Immature natural killer cell (primary cell): ENCODE results near the gene STAC3. TPM values are rescaled to one million over a fixed set of nuclear protein-coding genes. Genes with fewer than 3 reads are reported as not detected.
A peak's percentile ranks its signal among the peaks of the same experiment; 100 is the strongest.

Experiments
- DNase-seq, 3 donors: peaks; one replicate each; pipeline ENCODE4 v3.0.0; 2022; ENCODE audit warnings: mixed read lengths in 1 of 3
- H3K27ac Mint-ChIP-seq, 6 donors: one replicate each; pipeline ENCODE4 v1.8.0; 2020; ENCODE audit warnings: mixed read lengths in 6 of 6, mild to moderate bottlenecking in 5 of 6, inconsistent platforms in 4 of 6, moderate library complexity in 3 of 6
- H3K27me3 Mint-ChIP-seq, 3 donors: one replicate each; pipeline ENCODE4 v1.8.0; 2020 to 2021; ENCODE audit warnings: low read depth in 3 of 3, mild to moderate bottlenecking in 3 of 3, mixed read lengths in 3 of 3, moderate library complexity in 3 of 3, inconsistent platforms in 1 of 3
- H3K36me3 Mint-ChIP-seq, 3 donors: one replicate each; pipeline ENCODE4 v1.8.0; 2020; ENCODE audit warnings: mixed read lengths in 3 of 3, inconsistent platforms in 2 of 3, mild to moderate bottlenecking in 2 of 3
- H3K4me1 Mint-ChIP-seq, 2 donors: one replicate each; pipeline ENCODE4 v1.8.0; 2020; ENCODE audit warnings: inconsistent platforms in 2 of 2, mild to moderate bottlenecking in 2 of 2, mixed read lengths in 2 of 2, moderate library complexity in 1 of 2
- H3K4me3 Mint-ChIP-seq, 5 donors: one replicate each; pipeline ENCODE4 v1.8.0; 2020; ENCODE audit warnings: mild to moderate bottlenecking in 5 of 5, mixed read lengths in 5 of 5, inconsistent platforms in 3 of 5, moderate library complexity in 3 of 5
- H3K9me3 Mint-ChIP-seq, 6 donors: one replicate each; pipeline ENCODE4 v1.8.0; 2020; ENCODE audit warnings: mild to moderate bottlenecking in 6 of 6, mixed read lengths in 6 of 6, inconsistent platforms in 4 of 6, moderate library complexity in 3 of 6
- polyA plus RNA-seq, 3 donors: library from polyadenylated mRNA; unstranded; fragments of 300-500 nt; fragmentation: Illumina TruSeq; gene quantifications; one replicate each; pipeline ENCODE4 v1.2.3, GENCODE V29; 2021

The STAC3 gene
- polyA plus RNA-seq, 3 donors from 2014 or later, result not detected

DNA sequence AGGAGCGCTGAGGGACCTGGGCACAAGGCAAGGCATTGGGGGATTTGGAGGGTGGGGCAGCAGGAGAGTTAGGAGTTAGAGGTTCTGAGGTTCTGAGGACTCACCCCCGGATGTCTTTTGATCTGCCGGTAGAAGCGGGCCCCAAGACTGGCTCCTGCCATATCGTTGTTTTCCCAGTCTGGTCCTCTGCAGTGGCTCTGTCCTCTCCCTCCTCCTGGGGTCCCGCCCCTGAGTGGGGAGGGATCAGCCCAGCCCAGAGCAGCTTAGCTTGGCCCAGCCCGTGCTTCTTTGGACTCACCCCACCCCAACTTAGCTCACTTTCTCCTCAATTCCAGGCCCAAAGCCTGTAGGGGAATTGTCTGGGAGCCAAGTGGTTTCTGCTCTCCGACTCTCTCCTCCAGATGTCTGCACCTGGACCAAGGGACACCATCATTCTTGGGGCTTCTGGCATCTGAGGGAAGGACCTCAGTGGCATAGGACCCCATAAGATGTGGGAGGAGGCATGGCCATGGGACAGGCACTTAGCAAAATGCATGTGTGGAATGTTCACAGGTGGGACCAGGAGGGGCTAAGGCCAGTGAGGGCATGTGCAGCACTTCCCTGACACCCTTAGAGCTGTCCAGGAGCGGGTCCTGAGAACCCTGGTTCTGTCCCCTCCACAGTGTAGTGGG lies 13.9 kb downstream of the STAC3 start:
- peak overlapping the region in 4 of 5 donors; percentile 27 to 71 (median 64) for H3K4me3 Mint-ChIP-seq
- H3K27ac Mint-ChIP-seq, result no peak overlapping the region
- no peak for DNase-seq
- peaks cover 47 to 52% of the 10 kb centered on the region in 2 donors for H3K4me1 Mint-ChIP-seq
- peaks cover 31 to 34% (median 32%) of the 10 kb centered on the region in 3 donors for H3K27me3 Mint-ChIP-seq
- H3K36me3 Mint-ChIP-seq, result peaks cover 16 to 25% (median 17%) of the 10 kb centered on the region in 3 donors
- no peaks in the 10 kb centered on the region for H3K9me3 Mint-ChIP-seq

DNA sequence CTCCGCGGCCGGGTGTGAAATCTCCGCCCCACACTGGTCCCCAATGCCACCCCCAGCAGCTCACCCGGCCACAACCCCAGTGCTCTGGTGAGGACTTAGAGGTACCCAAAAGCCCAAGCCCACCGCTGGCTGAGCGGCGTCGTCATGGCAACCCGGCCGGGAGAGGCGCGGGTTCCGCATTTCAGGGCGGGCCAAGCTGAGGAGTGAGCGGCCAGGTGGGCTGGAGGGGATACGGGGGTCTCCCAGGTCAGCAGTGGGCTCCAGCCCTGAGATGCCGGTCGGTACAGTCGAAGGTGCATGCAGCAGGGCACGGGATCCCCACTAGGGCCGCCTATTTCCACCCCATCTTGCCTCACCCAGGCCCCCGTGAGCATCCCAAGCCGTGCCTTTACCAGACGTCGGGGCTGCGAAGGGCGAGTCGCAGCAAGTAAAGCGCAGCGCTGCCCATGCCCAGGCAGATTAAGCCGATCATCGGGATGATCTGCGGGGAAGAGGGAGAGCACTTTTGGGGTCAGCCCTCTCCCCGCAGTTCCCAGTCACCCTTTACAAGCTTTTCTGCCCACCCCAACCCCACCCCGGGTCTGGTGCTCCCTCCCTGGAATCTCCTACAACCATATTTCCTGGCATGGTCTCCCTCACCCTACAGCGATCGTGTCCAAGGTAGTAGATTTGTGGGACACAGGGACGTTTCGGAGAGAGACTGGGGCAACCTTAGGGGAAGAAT lies 14.6 kb downstream of the STAC3 start:
- H3K4me3 Mint-ChIP-seq, result peak overlapping the region in 1 of 5 donors; percentile 27
- peaks cover 42 to 45% of the 10 kb centered on the region in 2 donors for H3K4me1 Mint-ChIP-seq
- no peak overlapping the region for H3K27ac Mint-ChIP-seq
- DNase-seq, result no peak
- no peaks in the 10 kb centered on the region for H3K9me3 Mint-ChIP-seq
- peaks cover 16 to 30% (median 17%) of the 10 kb centered on the region in 3 donors for H3K36me3 Mint-ChIP-seq
- peaks cover 27 to 32% (median 28%) of the 10 kb centered on the region in 3 donors for H3K27me3 Mint-ChIP-seq

DNA sequence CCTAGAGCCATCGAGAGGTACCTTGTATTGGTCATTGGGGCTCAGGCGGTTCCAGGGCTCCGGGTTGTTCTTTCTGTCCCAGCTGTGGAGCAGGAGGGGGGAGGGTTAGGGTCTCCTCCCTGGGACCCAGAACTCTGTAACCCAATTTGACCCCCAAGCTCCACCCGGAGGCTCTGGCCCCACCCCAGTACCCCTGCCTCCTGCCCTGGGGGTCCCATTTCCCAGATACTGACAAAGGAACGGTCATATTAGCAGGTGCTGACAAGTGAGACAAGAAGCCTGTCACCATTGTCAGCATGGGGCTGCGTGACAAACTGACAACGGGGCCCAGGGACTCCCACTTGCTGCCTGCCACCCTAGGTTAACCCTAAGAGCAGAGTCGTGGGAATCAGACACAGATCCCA lies 15.3 kb downstream of the STAC3 start:
- Mint-ChIP-seq H3K4me3 (no peak overlapping the region), H3K36me3 (peaks cover 16 to 30% (median 17%) of the 10 kb centered on the region in 3 donors), H3K9me3 (no peaks in the 10 kb centered on the region), H3K27me3 (peaks cover 21 to 28% (median 23%) of the 10 kb centered on the region in 3 donors), H3K27ac (no peak overlapping the region), H3K4me1 (peaks cover 38 to 44% of the 10 kb centered on the region in 2 donors)
- no peak for DNase-seq

DNA sequence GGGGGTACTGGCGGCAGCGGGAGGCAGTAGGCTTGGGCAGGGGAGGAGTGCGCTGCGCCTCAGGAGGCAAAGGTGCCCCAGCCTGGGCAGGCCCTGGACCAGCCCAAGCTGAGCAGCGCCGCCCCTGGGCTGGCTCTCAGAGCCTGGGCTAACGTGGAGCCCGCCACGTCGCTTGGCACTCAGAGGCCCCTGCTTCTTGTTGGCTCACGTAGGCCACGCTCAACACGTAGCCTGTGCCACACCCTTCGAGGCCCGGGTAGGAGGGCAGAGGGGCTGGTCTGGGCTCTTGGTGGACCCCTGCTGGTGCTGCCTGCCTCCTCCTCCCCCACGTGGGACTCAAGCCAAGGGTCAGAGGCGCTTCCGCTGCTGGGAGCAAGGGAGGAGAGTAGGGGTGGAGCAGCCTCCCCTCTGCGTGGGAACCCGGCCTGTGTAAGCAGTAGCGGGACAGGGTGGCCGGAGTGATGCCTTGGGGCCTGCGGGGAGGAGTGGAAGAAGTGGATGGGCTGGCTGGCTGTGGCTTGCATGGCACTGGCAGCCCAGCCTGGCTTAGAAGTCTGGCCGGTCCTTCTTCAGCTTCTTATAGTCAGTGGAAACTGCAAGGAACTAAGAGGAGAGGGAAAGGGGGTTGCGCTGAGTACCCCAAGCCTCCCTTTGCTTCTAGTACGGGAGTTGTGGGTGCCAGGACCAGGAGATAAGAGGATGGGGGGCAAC lies 15.8 kb downstream of the STAC3 start:
- Mint-ChIP-seq H3K27ac (no peak overlapping the region), H3K36me3 (peaks cover 16 to 30% (median 17%) of the 10 kb centered on the region in 3 donors), H3K4me1 (peaks cover 38 to 44% of the 10 kb centered on the region in 2 donors), H3K9me3 (no peaks in the 10 kb centered on the region), H3K27me3 (peaks cover 17 to 23% (median 18%) of the 10 kb centered on the region in 3 donors), H3K4me3 (no peak overlapping the region)
- DNase-seq, result no peak

DNA sequence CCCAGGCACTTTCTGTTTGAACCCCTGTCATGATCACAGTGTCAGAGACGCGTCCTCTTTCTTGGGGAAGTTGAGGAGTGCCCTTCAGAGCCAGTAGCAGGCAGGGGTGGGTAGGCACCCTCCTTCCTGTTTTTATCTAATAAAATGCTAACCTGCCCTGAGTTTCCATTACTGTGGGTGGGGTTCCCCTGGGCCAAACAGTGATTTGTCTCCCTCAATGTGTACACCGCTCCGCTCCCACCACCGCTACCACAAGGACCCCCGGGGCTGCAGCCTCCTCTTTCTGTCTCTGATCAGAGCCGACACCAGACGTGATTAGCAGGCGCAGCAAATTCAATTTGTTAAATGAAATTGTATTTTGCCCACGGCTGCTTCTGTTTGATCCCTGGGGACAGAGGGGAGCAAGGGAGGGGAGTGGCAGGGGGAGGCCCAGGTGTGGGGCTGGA lies 16.4 kb downstream of the STAC3 start:
- Mint-ChIP-seq H3K4me1 (peaks cover 40 to 44% of the 10 kb centered on the region in 2 donors), H3K27ac (no peak overlapping the region), H3K9me3 (no peaks in the 10 kb centered on the region), H3K4me3 (no peak overlapping the region), H3K36me3 (peaks cover 16 to 30% (median 17%) of the 10 kb centered on the region in 3 donors), H3K27me3 (peaks cover 18 to 22% (median 18%) of the 10 kb centered on the region in 3 donors)
- DNase-seq, result no peak

GRCh38 chr12:57234233-57234570 lies 16.8 kb downstream of the STAC3 start:
- no peak for DNase-seq
- Mint-ChIP-seq H3K4me3 (no peak overlapping the region), H3K27me3 (peaks cover 19 to 22% (median 21%) of the 10 kb centered on the region in 3 donors), H3K36me3 (peaks cover 16 to 30% (median 17%) of the 10 kb centered on the region in 3 donors), H3K27ac (no peak overlapping the region), H3K9me3 (no peaks in the 10 kb centered on the region), H3K4me1 (peaks cover 40 to 44% of the 10 kb centered on the region in 2 donors)

- Mint-ChIP-seq H3K4me1 (peaks cover 41 to 44% of the 10 kb centered on the region in 2 donors), H3K4me3 (no peak overlapping the region), H3K9me3 (no peaks in the 10 kb centered on the region), H3K27ac (no peak overlapping the region), H3K27me3 (peaks cover 16 to 22% (median 18%) of the 10 kb centered on the region in 3 donors), H3K36me3 (peaks cover 16 to 30% (median 17%) of the 10 kb centered on the region in 3 donors)
- DNase-seq, result no peak
Observed at GRCh38 chr12:57233357-57234232, 17.4 kb downstream of the STAC3 start.

DNA sequence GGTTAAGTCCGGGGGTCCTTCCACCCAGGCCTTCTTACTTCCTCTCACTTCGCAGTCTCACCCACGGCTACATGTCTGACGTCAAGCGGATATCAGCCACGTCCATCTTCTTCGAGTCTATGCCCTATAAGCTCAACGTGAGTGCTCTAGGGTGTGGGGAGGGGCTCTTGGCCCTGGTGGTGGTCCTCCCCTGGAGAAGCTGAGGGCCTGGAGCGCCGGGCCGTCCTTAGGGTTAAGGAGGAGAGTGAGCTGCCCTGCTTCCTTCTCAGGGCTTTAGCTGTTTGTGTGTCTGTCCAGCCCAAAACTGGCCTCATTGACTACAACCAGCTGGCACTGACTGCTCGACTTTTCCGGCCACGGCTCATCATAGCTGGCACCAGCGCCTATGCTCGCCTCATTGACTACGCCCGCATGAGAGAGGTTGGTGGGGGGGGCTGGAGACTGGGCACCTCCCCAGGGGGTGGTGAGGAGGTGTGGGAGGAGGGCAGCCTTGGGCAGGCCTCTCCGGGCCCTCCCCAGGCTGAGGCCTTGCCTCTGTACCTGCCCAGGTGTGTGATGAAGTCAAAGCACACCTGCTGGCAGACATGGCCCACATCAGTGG lies 18.7 kb downstream of the STAC3 start:
- peaks cover 17 to 21% (median 18%) of the 10 kb centered on the region in 3 donors for H3K27me3 Mint-ChIP-seq
- H3K27ac Mint-ChIP-seq, result no peak overlapping the region
- no peak overlapping the region for H3K4me3 Mint-ChIP-seq
- H3K9me3 Mint-ChIP-seq, result no peaks in the 10 kb centered on the region
- no peak for DNase-seq
- H3K4me1 Mint-ChIP-seq, result peaks cover 32 to 40% of the 10 kb centered on the region in 2 donors
- peaks cover 16 to 30% (median 17%) of the 10 kb centered on the region in 3 donors for H3K36me3 Mint-ChIP-seq

DNA sequence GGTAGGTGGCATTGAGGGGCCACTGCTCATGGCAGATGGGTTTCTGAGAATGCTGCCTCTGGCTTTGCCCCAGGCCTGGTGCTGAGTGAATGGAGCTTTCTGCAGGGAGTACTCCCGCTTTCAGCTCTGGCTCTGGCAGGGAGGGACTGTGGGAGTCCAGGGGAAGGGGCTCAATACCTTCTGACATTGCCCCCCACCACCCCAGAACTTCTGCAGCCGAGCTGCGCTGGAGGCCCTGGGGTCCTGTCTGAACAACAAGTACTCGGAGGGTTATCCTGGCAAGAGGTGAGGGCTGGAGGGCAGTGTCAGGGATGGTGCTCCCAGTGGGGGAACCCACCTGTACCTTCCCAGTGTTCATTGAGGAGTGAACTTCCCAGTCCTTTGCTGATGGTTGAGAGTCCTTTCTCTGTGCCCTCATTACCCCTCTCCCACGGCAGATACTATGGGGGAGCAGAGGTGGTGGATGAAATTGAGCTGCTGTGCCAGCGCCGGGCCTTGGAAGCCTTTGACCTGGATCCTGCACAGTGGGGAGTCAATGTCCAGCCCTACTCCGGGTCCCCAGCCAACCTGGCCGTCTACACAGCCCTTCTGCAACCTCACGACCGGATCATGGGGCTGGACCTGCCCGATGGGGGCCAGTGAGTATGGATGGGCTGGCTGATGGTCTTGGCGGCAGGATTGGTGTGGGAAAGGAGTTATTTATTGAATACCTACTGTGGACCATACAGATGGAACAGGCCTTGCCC lies 19.5 kb downstream of the STAC3 start:
- H3K27me3 Mint-ChIP-seq, result peaks cover 14 to 23% (median 21%) of the 10 kb centered on the region in 3 donors
- H3K36me3 Mint-ChIP-seq, result peaks cover 16 to 30% (median 17%) of the 10 kb centered on the region in 3 donors
- H3K4me1 Mint-ChIP-seq, result peaks cover 34 to 45% of the 10 kb centered on the region in 2 donors
- no peaks in the 10 kb centered on the region for H3K9me3 Mint-ChIP-seq
- peak overlapping the region in 4 of 5 donors; percentile 94 to 99 (median 96) for H3K4me3 Mint-ChIP-seq
- DNase-seq, result no peak
- H3K27ac Mint-ChIP-seq, result no peak overlapping the region

GRCh38 chr12:57230381-57231155 lies 20.4 kb downstream of the STAC3 start:
- Mint-ChIP-seq H3K9me3 (no peaks in the 10 kb centered on the region), H3K27me3 (peaks cover 20 to 27% (median 20%) of the 10 kb centered on the region in 3 donors), H3K27ac (peak overlapping the region in 5 of 6 donors; percentile 7 to 93 (median 92)), H3K4me1 (peaks cover 37 to 48% of the 10 kb centered on the region in 2 donors), H3K36me3 (peaks cover 16 to 30% (median 17%) of the 10 kb centered on the region in 3 donors), H3K4me3 (peak overlapping the region; percentile 94 to 99 (median 96))
- no peak for DNase-seq

- peak within 1 kb of the TSS; percentile 72 to 97 (median 92) for H3K27ac Mint-ChIP-seq
- peak; percentile 89 to 93 (median 93) for DNase-seq
- peaks cover 16 to 27% (median 17%) of the 10 kb centered on the region in 3 donors for H3K36me3 Mint-ChIP-seq
- peaks cover 42 to 56% of the 10 kb centered on the region in 2 donors for H3K4me1 Mint-ChIP-seq
- no peaks in the 10 kb centered on the region for H3K9me3 Mint-ChIP-seq
- H3K27me3 Mint-ChIP-seq, result peaks cover 20 to 29% (median 25%) of the 10 kb centered on the region in 3 donors
- peak within 1 kb of the TSS; percentile 94 to 99 (median 96) for H3K4me3 Mint-ChIP-seq
Observed at GRCh38 chr12:57229634-57230380, 21.2 kb downstream of the STAC3 start, which contains the start of gene SHMT2. SHMT2 (plus strand) TSS chr12:57229711; CDS start chr12:57229779, 68 bp downstream.
